MCF 10A (cell line): ENCODE results near the gene MYLK2. TPM values are rescaled to one million over a fixed set of nuclear protein-coding genes. Genes with fewer than 3 reads are reported as not detected.

Experiments
- BruUV-seq: library from RNA; stranded (reverse); fragments of 400-500 nt; replicated peaks from 2 replicates; lab custom pipeline; 2021; lab: Mats Ljungman, UMichigan
- CTCF ChIA-PET: fragments of 300-600 bp; sonication (Branson Sonifier 250); formaldehyde crosslinking; extraction: SDS; loops from one replicate; lab custom pipeline; 2021; ENCODE audit warnings: antibody characterized with exemption, inconsistent platforms; lab: Yijun Ruan, JAX
- POLR2A ChIA-PET: fragments of 300-600, 350-650 bp; sonication (Branson Sonifier 250); formaldehyde crosslinking; extraction: SDS; loops from one replicate; lab custom pipeline; 2020; ENCODE audit warnings: antibody characterized with exemption, inconsistent platforms; lab: Yijun Ruan, JAX
- DNase-seq: peaks from one replicate; pipeline ENCODE4 v3.0.0-alpha.2; 2018; ENCODE audit not compliant: unreplicated experiment
- H3K27ac Mint-ChIP-seq: one replicate; pipeline ENCODE4 v1.8.0; 2022; ENCODE audit warnings: mild to moderate bottlenecking, low read depth, mixed read lengths; ENCODE audit not compliant: unreplicated experiment
- H3K27me3 Mint-ChIP-seq: one replicate; pipeline ENCODE4 v1.8.0; 2022; ENCODE audit warnings: mixed read lengths; ENCODE audit not compliant: insufficient read depth, unreplicated experiment
- H3K36me3 Mint-ChIP-seq: one replicate; pipeline ENCODE4 v1.8.0; 2022; ENCODE audit warnings: mild to moderate bottlenecking, moderate library complexity, mixed read lengths; ENCODE audit not compliant: insufficient read depth, unreplicated experiment
- H3K4me1 Mint-ChIP-seq: one replicate; pipeline ENCODE4 v1.8.0; 2022; ENCODE audit warnings: mixed read lengths; ENCODE audit not compliant: insufficient read depth, unreplicated experiment
- H3K4me3 Mint-ChIP-seq: one replicate; pipeline ENCODE4 v1.8.0; 2022; ENCODE audit warnings: mild to moderate bottlenecking, moderate library complexity, mixed read lengths; ENCODE audit not compliant: unreplicated experiment
- H3K9me3 Mint-ChIP-seq: one replicate; pipeline ENCODE4 v1.8.0; 2022; ENCODE audit warnings: mixed read lengths; ENCODE audit not compliant: unreplicated experiment
- intact Hi-C: fragments of 100-400 bp; cut with micrococcal nuclease; formaldehyde crosslinking; loops from 2 replicates; pipeline ENCODE4 v1.14.1; 2022
- total RNA-seq: library from RNA; stranded (reverse); gene quantifications from 2 replicates; pipeline ENCODE4 v1.2.3, GENCODE V29; 2022
- TF ChIP-seq, protein P1 (sequence below): fragments of 200-600 bp; IDR thresholded peaks from one replicate; pipeline ENCODE4 v1.8.0; 2022; ENCODE audit warnings: antibody characterized with exemption, mild to moderate bottlenecking; ENCODE audit not compliant: unreplicated experiment

Gene MYLK2
- total RNA-seq, 1 experiment from 2014 or later: 0.14 TPM

DNA sequence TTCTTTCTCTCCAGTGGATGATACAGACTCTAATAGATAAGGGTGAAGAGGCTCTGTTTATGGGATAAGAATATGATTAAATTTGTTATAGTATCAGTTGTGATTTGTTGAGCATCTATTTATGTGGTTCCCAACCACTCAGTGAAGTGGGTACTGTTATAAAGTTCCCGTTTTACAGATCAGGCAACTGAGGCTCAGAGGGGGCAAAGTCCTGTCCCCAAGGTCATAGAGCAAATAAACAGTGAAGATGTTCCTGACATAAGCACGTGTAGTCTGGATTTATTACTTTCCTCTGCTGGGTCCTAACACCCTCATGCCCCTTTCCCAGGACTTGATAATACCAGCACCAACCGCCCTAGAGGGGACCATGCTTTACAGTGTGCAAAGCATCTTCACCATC lies 47.1 kb downstream of the MYLK2 start:
- CTCF ChIA-PET: interaction anchor here (0.6 to 4.4 kb wide), 3 partner anchors 9 to 86 kb away, joined by 4 to 47 read pairs (median 14); partner anchors contain the start of gene PDRG1
- intact Hi-C loops: no loop called here
- TF ChIP-seq, protein P1, sequence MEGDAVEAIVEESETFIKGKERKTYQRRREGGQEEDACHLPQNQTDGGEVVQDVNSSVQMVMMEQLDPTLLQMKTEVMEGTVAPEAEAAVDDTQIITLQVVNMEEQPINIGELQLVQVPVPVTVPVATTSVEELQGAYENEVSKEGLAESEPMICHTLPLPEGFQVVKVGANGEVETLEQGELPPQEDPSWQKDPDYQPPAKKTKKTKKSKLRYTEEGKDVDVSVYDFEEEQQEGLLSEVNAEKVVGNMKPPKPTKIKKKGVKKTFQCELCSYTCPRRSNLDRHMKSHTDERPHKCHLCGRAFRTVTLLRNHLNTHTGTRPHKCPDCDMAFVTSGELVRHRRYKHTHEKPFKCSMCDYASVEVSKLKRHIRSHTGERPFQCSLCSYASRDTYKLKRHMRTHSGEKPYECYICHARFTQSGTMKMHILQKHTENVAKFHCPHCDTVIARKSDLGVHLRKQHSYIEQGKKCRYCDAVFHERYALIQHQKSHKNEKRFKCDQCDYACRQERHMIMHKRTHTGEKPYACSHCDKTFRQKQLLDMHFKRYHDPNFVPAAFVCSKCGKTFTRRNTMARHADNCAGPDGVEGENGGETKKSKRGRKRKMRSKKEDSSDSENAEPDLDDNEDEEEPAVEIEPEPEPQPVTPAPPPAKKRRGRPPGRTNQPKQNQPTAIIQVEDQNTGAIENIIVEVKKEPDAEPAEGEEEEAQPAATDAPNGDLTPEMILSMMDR: no peak
- Mint-ChIP-seq H3K4me3 (no peak overlapping the region), H3K36me3 (no peaks in the 10 kb centered on the region), H3K27me3 (peaks cover 58% of the 10 kb centered on the region), H3K9me3 (no peaks in the 10 kb centered on the region), H3K4me1 (peaks cover 7% of the 10 kb centered on the region), H3K27ac (no peak overlapping the region)
- BruUV-seq: no TSS peak
- POLR2A ChIA-PET: no interaction called here
- no peak for DNase-seq

DNA sequence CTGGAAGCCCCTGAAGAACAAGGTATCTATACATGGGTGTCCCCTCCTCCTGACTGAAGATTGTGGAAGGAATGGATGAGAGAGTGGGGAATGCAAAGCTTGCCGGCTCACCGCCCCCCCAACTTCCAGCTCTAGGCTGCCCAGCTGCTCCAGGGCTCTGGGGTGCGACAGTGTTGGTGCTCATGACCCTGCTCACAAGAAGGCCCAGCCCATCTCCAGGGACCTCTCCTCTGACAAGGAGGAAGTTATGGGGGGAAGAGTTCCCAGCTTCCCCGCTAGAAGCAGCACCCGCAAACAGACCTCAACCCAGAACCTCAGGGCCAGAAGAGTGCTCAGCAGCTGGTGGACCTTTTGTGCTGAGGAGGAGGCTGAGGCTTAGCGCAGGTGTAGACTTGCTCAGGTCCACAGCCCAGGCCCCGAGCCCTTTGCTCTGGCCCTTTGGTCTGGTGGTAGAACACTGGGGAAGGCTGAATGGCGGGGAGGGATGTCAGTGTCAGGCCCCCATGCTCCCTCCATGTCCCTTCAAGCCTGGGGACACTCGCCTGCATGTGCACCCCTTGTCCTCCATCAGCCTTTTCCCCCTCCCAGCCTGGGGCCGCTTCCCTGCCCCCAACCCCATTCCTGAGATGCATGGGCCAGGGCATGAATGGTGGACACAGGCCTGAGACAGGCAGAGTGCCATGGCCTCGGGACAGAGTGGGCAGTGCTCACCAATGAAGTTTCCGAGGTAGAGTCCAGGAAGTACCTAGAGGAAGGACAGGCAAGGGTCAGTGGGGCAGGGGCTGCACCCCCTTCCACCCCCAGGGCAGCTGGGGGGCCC lies 49.9 kb downstream of the MYLK2 start:
- ChIA-PET POLR2A (no interaction called here), CTCF (interaction anchor here (1.0 to 4.4 kb wide), 3 partner anchors 10 to 46 kb away, joined by 3 to 47 read pairs (median 5); no protein-coding TSS in a partner anchor)
- Mint-ChIP-seq H3K4me3 (peak overlapping the region; percentile 77), H3K36me3 (no peaks in the 10 kb centered on the region), H3K9me3 (no peaks in the 10 kb centered on the region), H3K27me3 (peaks cover 63% of the 10 kb centered on the region), H3K27ac (no peak overlapping the region), H3K4me1 (peaks cover 7% of the 10 kb centered on the region)
- TF ChIP-seq, protein P1: no peak
- no peak for DNase-seq
- BruUV-seq: no TSS peak
- intact Hi-C loops: no loop called here

- Mint-ChIP-seq H3K27me3 (peaks cover 63% of the 10 kb centered on the region), H3K36me3 (no peaks in the 10 kb centered on the region), H3K4me3 (peak overlapping the region; percentile 77), H3K4me1 (peaks cover 7% of the 10 kb centered on the region), H3K9me3 (no peaks in the 10 kb centered on the region), H3K27ac (peak overlapping the region; percentile 81)
- ChIA-PET POLR2A (interaction anchor here (1.0 kb wide), 1 partner anchor 83 kb away, joined by 5 read pairs; no protein-coding TSS in a partner anchor), CTCF (interaction anchor here (4.4 kb wide), 1 partner anchor 16 kb away, joined by 47 read pairs; no protein-coding TSS in a partner anchor)
- no peak for DNase-seq
- BruUV-seq: no TSS peak
- intact Hi-C loops: no loop called here
- TF ChIP-seq, protein P1: no peak
Observed at GRCh38 chr20:31869673-31869941, 50.5 kb downstream of the MYLK2 start.

- Mint-ChIP-seq H3K4me1 (peaks cover 7% of the 10 kb centered on the region), H3K4me3 (peak within 1 kb of the TSS; percentile 77), H3K9me3 (no peaks in the 10 kb centered on the region), H3K36me3 (no peaks in the 10 kb centered on the region), H3K27ac (peak within 1 kb of the TSS; percentile 81), H3K27me3 (peaks cover 67% of the 10 kb centered on the region)
- intact Hi-C loops: no loop called here
- no peak for DNase-seq
- CTCF ChIA-PET: interaction anchor here (4.4 kb wide), 1 partner anchor 17 kb away, joined by 47 read pairs; no protein-coding TSS in a partner anchor
- POLR2A ChIA-PET: interaction anchor here (1.0 kb wide), 1 partner anchor 83 kb away, joined by 5 read pairs; no protein-coding TSS in a partner anchor
- no TSS peak for BruUV-seq
- TF ChIP-seq, protein P1: no peak
Observed at GRCh38 chr20:31869942-31870725, 51.0 kb downstream of the MYLK2 start, which contains the start of the genes DUSP15 and TTLL9. Gene DUSP15, minus strand, starts transcription at chr20:31870527. Its CDS starts 190 bp downstream, at chr20:31870337. Gene TTLL9, plus strand, starts transcription at chr20:31870634. Its CDS starts 493 bp downstream, at chr20:31871127.
